ENCODE measurements around the gene EDN3. TPM values are rescaled to one million over a fixed set of nuclear protein-coding genes. Genes with fewer than 3 reads are reported as not detected.
A peak's percentile ranks its signal among the peaks of the same experiment; 100 is the strongest.

The EDN3 gene
- total and polyA plus RNA-seq, 9 of the 15 experiments (the other 6 are each of a cell fraction or from before 2014, with no cell fraction given): not detected

- no peak for FAIRE-seq
- CTCF ChIA-PET (ENCODE audit: low intra/inter-chr PET ratio): no interaction called here
- H3K27ac ChIP-seq (ENCODE audit: extremely low read depth, low read depth, low read length): no peak overlapping the region
- H3K79me2 ChIP-seq (ENCODE audit: control insufficient read depth, insufficient read depth, low read length): no peaks in the 10 kb centered on the region
- no peak overlapping the region for H2AFZ ChIP-seq (ENCODE audit: low read depth, low read length)
- H3K4me3 ChIP-seq: no peak overlapping the region
- intact Hi-C loops (cut with micrococcal nuclease): no loop called here
- no peak overlapping the region for H3K4me2 ChIP-seq (ENCODE audit: insufficient read depth, low read length)
- H3K9me3 ChIP-seq (replicated peaks; ENCODE audit: control insufficient read depth, insufficient read depth, low read depth, low read length): no peaks in the 10 kb centered on the region
- H3K27me3 ChIP-seq (ENCODE audit: control insufficient read depth in 2 of 2, insufficient read depth in 2 of 2, low read length in 2 of 2): peaks cover 2 to 18% of the 10 kb centered on the region in 2 experiments; a peak in 2 of 5 replicates
- POLR2A ChIA-PET: interaction anchor here (0.7 kb wide), 1 partner anchor 16 kb away, joined by 4 read pairs; no protein-coding TSS in a partner anchor
- H3K9me1 ChIP-seq (ENCODE audit: control insufficient read depth, insufficient read depth, low read length): no peaks in the 10 kb centered on the region
- no peak overlapping the region for H3K9ac ChIP-seq (ENCODE audit: insufficient read depth in 1 of 2, low read depth in 2 of 2, low read length in 2 of 2)
- no peaks in the 10 kb centered on the region for H3K36me3 ChIP-seq (ENCODE audit: control insufficient read depth, insufficient read depth, low read length)
- 0% methylated on average over 10 of the region's 10 CpGs for WGBS (ENCODE audit: insufficient coverage, low coverage, missing lambda C conversion rate)
- peak; percentile 8 to 20 (median 15) for DNase-seq (ENCODE audit: extremely low read depth in 1 of 4, low spot score in 3 of 4)
- peak; percentile 39; the same call in 2 of the 3 replicates for ATAC-seq
- no TSS peak for BruUV-seq (replicated peaks)
- no peaks in the 10 kb centered on the region; a peak in 1 of 5 replicates for H3K4me1 ChIP-seq (replicated peaks in 1 of 2; ENCODE audit: control insufficient read depth in 2 of 2, insufficient read depth in 2 of 2, low read length in 2 of 2)
- in situ Hi-C loops (cut with MboI): no loop called here
- H4K20me1 ChIP-seq (replicated peaks; ENCODE audit: control insufficient read depth, insufficient read depth, low read length): peaks cover 3% of the 10 kb centered on the region; the same call in 1 of the 2 replicates
- TF ChIP-seq MAFG (tag; conservative IDR thresholded peaks at IDR 0.05) (no peak), L3MBTL2 (IDR thresholded peaks at IDR 0.05) (no peak), SFPQ (IDR thresholded peaks at IDR 0.05; ENCODE audit: low read depth, low read length) (no peak), TEAD4 (IDR thresholded peaks at IDR 0.05; ENCODE audit: low read length) (peak; percentile 44; the same call in 1 of the 2 replicates), TEAD4 (CRISPR knock-in tag; IDR thresholded peaks at IDR 0.05; ENCODE audit: borderline replicate concordance) (no peak), COPS2 (conservative IDR thresholded peaks at IDR 0.05) (no peak), STAT5A (IDR thresholded peaks at IDR 0.05; ENCODE audit: borderline replicate concordance, low read length) (0 out of 2 replicates have a peak, but pooled peaks have one; percentile 10), CBFA2T3 (IDR thresholded peaks at IDR 0.05) (peak; percentile 46), RFX1 (IDR thresholded peaks at IDR 0.05) (no peak), ARID1B (IDR thresholded peaks at IDR 0.05) (0 out of 2 replicates have a peak, but pooled peaks have one; percentile 31), HBP1 (CRISPR knock-in tag; IDR thresholded peaks at IDR 0.05) (no peak), ZNF395 (CRISPR knock-in tag; IDR thresholded peaks at IDR 0.05) (no peak), ZNF282 (CRISPR knock-in tag; IDR thresholded peaks at IDR 0.05) (no peak), CHD2 (IDR thresholded peaks at IDR 0.05; ENCODE audit: low read depth, low read length) (no peak), HNRNPLL (IDR thresholded peaks at IDR 0.05; ENCODE audit: low read depth, low read length, poor library complexity, severe bottlenecking) (no peak), BMI1 (IDR thresholded peaks at IDR 0.05; ENCODE audit: low read length) (no peak), JUNB (CRISPR knock-in tag; conservative IDR thresholded peaks at IDR 0.05) (no peak), EP300 (IDR thresholded peaks at IDR 0.05; ENCODE audit: low read length) (no peak)
Observed at GRCh38 chr20:59308493-59309201, 8.2 kb downstream of the EDN3 start.

All from K562 (cell line).